RCC 7860 (cell line): ENCODE results near the gene CFHR1.

Experiments used
- DNase-seq: peaks from one replicate; pipeline ENCODE4 v3.0.0-alpha.2; 2015; ENCODE audit warnings: low spot score
- FAIRE-seq: peaks from 2 replicates; lab custom pipeline; 2012; peaks lifted over from hg19 to GRCh38; lab: Jason Lieb, UNC

CFHR1 gene

DNA sequence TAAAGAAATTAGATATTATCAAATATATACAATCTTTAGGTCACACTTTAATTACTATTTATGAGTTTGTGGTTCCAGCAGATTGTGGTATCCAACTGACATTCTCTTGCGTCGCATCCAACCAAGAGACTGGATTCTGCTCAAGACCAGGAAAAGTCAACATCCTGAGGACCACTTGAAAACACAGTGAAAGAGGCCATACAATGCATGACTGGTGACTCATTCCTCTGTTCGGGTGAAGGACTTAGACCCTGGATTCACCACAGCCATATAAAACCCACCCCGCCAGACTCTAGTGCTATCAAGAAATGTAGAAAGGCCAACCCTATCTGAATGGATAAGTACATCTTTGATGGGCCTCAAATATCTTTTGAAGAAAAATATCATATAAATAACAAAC lies 53.9 kb downstream of the CFHR1 start:
- FAIRE-seq (no peak), DNase-seq (no peak)

DNA sequence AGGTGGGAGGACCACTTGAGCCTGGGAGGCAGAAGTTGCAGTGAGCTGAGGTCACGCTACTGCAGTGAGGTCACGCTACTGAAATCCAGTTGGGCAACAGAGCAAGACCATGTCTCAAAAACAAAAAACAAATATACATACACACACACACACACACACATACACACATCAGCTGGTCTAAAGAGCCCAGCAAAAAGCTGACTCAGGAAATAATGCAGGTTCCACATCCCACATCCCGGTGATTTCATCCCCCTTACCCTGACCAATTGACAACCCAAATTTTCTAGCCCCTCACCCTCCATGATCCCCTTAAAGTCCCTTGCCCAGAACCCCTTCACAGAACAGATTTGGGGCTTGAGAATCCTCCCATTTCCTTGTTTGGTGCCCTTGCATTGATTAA lies 56.4 kb downstream of the CFHR1 start:
- FAIRE-seq (no peak), DNase-seq (no peak)

DNA sequence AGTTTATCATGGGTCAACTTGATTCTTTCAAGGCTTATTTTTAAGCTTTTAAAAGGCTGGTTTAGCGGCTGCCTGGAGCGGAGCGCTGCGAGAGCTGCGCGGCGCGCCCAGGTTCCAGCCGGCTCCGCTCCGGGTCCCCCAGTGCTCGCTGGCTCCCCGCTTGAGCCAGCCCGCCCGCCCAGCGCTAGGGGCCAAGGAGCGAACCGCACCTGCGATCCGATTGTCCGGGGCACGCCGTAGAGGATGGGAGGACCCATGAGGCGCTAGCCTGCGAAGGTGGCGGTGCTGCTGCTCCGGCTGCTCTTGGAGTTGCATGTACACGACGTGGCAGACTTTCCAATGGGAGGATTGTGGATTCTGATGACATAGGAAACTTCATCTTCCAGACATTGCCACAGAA lies 58.4 kb downstream of the CFHR1 start:
- no peak for DNase-seq

More for the DNA sequence above, 58.4 kb downstream of the CFHR1 start:
- FAIRE-seq, result no peak
